ENCODE measurements around the gene ESAM. TPM values are rescaled to one million over a fixed set of nuclear protein-coding genes. Genes with fewer than 3 reads are reported as not detected.

Gene ESAM
- polyA plus RNA-seq, 2 donors, result 16.8 to 34.1 TPM

DNA sequence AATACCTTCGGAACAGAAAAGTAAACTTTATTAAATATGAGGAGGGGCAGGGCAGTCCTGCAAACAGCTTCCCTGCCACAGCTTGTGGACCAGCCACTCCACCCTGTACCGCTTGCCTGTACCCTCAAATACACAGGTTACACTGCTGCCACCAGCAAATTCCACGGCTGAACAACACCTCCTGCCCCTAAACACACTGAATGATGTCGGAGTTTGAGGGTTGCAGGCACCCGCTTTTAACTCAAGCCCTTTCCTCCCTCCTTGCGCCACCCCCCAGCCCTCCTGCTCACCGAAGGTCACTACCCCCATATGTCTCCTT, 14.0 kb downstream of the ESAM start:
- H3K4me3 ChIP-seq (ENCODE audit: low read depth in 1 of 2, low read length in 2 of 2), result peak overlapping the region; percentile 12 to 37
- 68 to 72% methylated on average over 7 of the region's 7 CpGs for WGBS, 2 donors
- H3K36me3 ChIP-seq (ENCODE audit: control insufficient read depth in 2 of 2, insufficient read depth in 2 of 2, low read length in 1 of 2), result no peaks in the 10 kb centered on the region
- no peaks in the 10 kb centered on the region for H3K9me3 ChIP-seq (ENCODE audit: control insufficient read depth in 2 of 2, insufficient read depth in 1 of 2, low read depth in 1 of 2, low read length in 1 of 2)
- H3K27ac ChIP-seq (ENCODE audit: low read depth in 2 of 2, low read length in 1 of 2), result peak overlapping the region; percentile 73 to 74
- peaks cover 4 to 11% of the 10 kb centered on the region in 2 donors for H3K4me1 ChIP-seq (ENCODE audit: control insufficient read depth in 2 of 2, insufficient read depth in 2 of 2, low read length in 1 of 2)
- H3K27me3 ChIP-seq (ENCODE audit: control insufficient read depth in 1 of 2, insufficient read depth in 2 of 2, low read length in 2 of 2), result no peaks in the 10 kb centered on the region

GRCh38 chr11:124747406-124748099, 14.5 kb downstream of the ESAM start:
- Histone ChIP-seq H3K9me3 (ENCODE audit: control insufficient read depth in 2 of 2, insufficient read depth in 1 of 2, low read depth in 1 of 2, low read length in 1 of 2) (no peaks in the 10 kb centered on the region), H3K27me3 (ENCODE audit: control insufficient read depth in 1 of 2, insufficient read depth in 2 of 2, low read length in 2 of 2) (no peaks in the 10 kb centered on the region), H3K27ac (ENCODE audit: low read depth in 2 of 2, low read length in 1 of 2) (peak overlapping the region; percentile 73 to 74), H3K36me3 (ENCODE audit: control insufficient read depth in 2 of 2, insufficient read depth in 2 of 2, low read length in 1 of 2) (no peaks in the 10 kb centered on the region), H3K4me1 (ENCODE audit: control insufficient read depth in 2 of 2, insufficient read depth in 2 of 2, low read length in 1 of 2) (peaks cover 4 to 9% of the 10 kb centered on the region in 2 donors), H3K4me3 (ENCODE audit: low read depth in 1 of 2, low read length in 2 of 2) (peak overlapping the region; percentile 3 to 53)
- 66 to 68% methylated on average over 14 of the region's 14 CpGs for WGBS, 2 donors

- H3K9me3 ChIP-seq (ENCODE audit: control insufficient read depth in 2 of 2, insufficient read depth in 1 of 2, low read depth in 1 of 2, low read length in 1 of 2), result no peaks in the 10 kb centered on the region
- H3K27me3 ChIP-seq (ENCODE audit: control insufficient read depth in 1 of 2, insufficient read depth in 2 of 2, low read length in 2 of 2), result peaks cover 0 to 3% of the 10 kb centered on the region in 2 donors
- H3K27ac ChIP-seq (ENCODE audit: low read depth in 2 of 2, low read length in 1 of 2), result peak overlapping the region; percentile 65 to 83
- H3K4me3 ChIP-seq (ENCODE audit: low read depth in 1 of 2, low read length in 2 of 2), result peak overlapping the region; percentile 53 to 67
- peaks cover 4 to 6% of the 10 kb centered on the region in 2 donors for H3K4me1 ChIP-seq (ENCODE audit: control insufficient read depth in 2 of 2, insufficient read depth in 2 of 2, low read length in 1 of 2)
- WGBS, 2 donors, result 2 to 4% methylated on average over 34 to 37 of the region's 37 CpGs
- no peaks in the 10 kb centered on the region for H3K36me3 ChIP-seq (ENCODE audit: control insufficient read depth in 2 of 2, insufficient read depth in 2 of 2, low read length in 1 of 2)
Measured at GRCh38 chr11:124746621-124747243, 15.4 kb downstream of the ESAM start.

DNA sequence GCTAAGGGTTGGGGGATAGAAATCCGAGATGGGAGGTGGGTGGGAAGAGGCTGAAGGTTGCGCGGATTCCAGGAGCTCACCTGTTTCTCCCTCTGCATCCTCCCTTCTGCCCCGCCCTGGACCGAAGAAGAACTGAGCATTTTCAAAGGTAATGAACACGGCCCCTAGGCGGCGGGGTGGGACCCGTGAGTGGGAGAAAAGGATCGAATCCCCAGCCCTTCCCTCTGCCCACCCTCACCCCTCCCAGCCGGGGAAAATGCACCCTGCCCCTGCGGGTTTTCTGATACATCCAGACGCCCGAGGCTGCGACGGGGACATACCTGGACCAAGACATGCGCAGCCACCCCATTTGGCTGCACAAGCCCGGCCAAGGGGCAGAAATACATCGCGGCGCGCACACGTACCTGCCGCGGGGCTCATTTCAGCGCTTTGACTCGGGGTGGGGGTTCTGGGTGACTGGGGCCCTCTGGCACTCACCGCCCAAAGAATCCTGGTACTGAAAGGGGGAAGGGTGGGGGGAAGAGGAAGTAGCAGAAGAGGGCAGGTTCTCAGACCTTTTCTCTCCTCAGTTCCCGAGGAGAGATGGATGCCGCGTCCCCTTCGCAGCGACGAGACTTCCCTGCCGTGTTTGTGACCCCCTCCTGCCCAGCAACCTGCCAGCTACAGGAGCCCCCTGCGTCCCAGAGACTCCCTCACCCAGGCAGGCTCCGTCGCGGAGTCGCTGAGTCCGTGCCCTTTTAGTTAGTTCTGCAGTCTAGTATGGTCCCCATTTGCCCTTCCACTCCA, 16.1 kb downstream of the ESAM start:
- no peaks in the 10 kb centered on the region for H3K36me3 ChIP-seq (ENCODE audit: control insufficient read depth in 2 of 2, insufficient read depth in 2 of 2, low read length in 1 of 2)
- peak overlapping the region; percentile 65 to 83 for H3K27ac ChIP-seq (ENCODE audit: low read depth in 2 of 2, low read length in 1 of 2)
- no peaks in the 10 kb centered on the region for H3K9me3 ChIP-seq (ENCODE audit: control insufficient read depth in 2 of 2, insufficient read depth in 1 of 2, low read depth in 1 of 2, low read length in 1 of 2)
- peaks cover 0 to 3% of the 10 kb centered on the region in 2 donors for H3K27me3 ChIP-seq (ENCODE audit: control insufficient read depth in 1 of 2, insufficient read depth in 2 of 2, low read length in 2 of 2)
- peaks cover 4 to 6% of the 10 kb centered on the region in 2 donors for H3K4me1 ChIP-seq (ENCODE audit: control insufficient read depth in 2 of 2, insufficient read depth in 2 of 2, low read length in 1 of 2)
- peak overlapping the region; percentile 53 to 67 for H3K4me3 ChIP-seq (ENCODE audit: low read depth in 1 of 2, low read length in 2 of 2)
- WGBS, 2 donors, result 8 to 10% methylated on average over 34 to 41 of the region's 41 CpGs

GRCh38 chr11:124745270-124745834, 16.7 kb downstream of the ESAM start:
- no peaks in the 10 kb centered on the region for H3K36me3 ChIP-seq (ENCODE audit: control insufficient read depth in 2 of 2, insufficient read depth in 2 of 2, low read length in 1 of 2)
- 33 to 43% methylated on average over 37 to 44 of the region's 44 CpGs for WGBS, 2 donors
- H3K4me1 ChIP-seq (ENCODE audit: control insufficient read depth in 2 of 2, insufficient read depth in 2 of 2, low read length in 1 of 2), result peaks cover 4 to 8% of the 10 kb centered on the region in 2 donors
- H3K27me3 ChIP-seq (ENCODE audit: control insufficient read depth in 1 of 2, insufficient read depth in 2 of 2, low read length in 2 of 2), result peaks cover 0 to 3% of the 10 kb centered on the region in 2 donors
- H3K4me3 ChIP-seq (ENCODE audit: low read depth in 1 of 2, low read length in 2 of 2), result peak overlapping the region; percentile 10 to 53
- H3K27ac ChIP-seq (ENCODE audit: low read depth in 2 of 2, low read length in 1 of 2), result no peak overlapping the region
- no peaks in the 10 kb centered on the region for H3K9me3 ChIP-seq (ENCODE audit: control insufficient read depth in 2 of 2, insufficient read depth in 1 of 2, low read depth in 1 of 2, low read length in 1 of 2)

GRCh38 chr11:124743050-124743449, 19.0 kb downstream of the ESAM start:
- Histone ChIP-seq H3K9me3 (ENCODE audit: control insufficient read depth in 2 of 2, insufficient read depth in 1 of 2, low read depth in 1 of 2, low read length in 1 of 2) (no peaks in the 10 kb centered on the region), H3K27ac (ENCODE audit: low read depth in 2 of 2, low read length in 1 of 2) (no peak overlapping the region), H3K4me1 (ENCODE audit: control insufficient read depth in 2 of 2, insufficient read depth in 2 of 2, low read length in 1 of 2) (peaks cover 4 to 11% of the 10 kb centered on the region in 2 donors), H3K27me3 (ENCODE audit: control insufficient read depth in 1 of 2, insufficient read depth in 2 of 2, low read length in 2 of 2) (peaks cover 0 to 3% of the 10 kb centered on the region in 2 donors), H3K4me3 (ENCODE audit: low read depth in 1 of 2, low read length in 2 of 2) (no peak overlapping the region), H3K36me3 (ENCODE audit: control insufficient read depth in 2 of 2, insufficient read depth in 2 of 2, low read length in 1 of 2) (no peaks in the 10 kb centered on the region)
- 82 to 84% methylated on average over 6 of the region's 6 CpGs for WGBS, 2 donors

GRCh38 chr11:124742555-124742954, 19.5 kb downstream of the ESAM start:
- 83 to 84% methylated on average over 2 of the region's 2 CpGs for WGBS, 2 donors
- Histone ChIP-seq H3K4me1 (ENCODE audit: control insufficient read depth in 2 of 2, insufficient read depth in 2 of 2, low read length in 1 of 2) (peaks cover 4 to 11% of the 10 kb centered on the region in 2 donors), H3K27ac (ENCODE audit: low read depth in 2 of 2, low read length in 1 of 2) (no peak overlapping the region), H3K36me3 (ENCODE audit: control insufficient read depth in 2 of 2, insufficient read depth in 2 of 2, low read length in 1 of 2) (no peaks in the 10 kb centered on the region), H3K4me3 (ENCODE audit: low read depth in 1 of 2, low read length in 2 of 2) (no peak overlapping the region), H3K27me3 (ENCODE audit: control insufficient read depth in 1 of 2, insufficient read depth in 2 of 2, low read length in 2 of 2) (peaks cover 0 to 3% of the 10 kb centered on the region in 2 donors), H3K9me3 (ENCODE audit: control insufficient read depth in 2 of 2, insufficient read depth in 1 of 2, low read depth in 1 of 2, low read length in 1 of 2) (no peaks in the 10 kb centered on the region)

GRCh38 chr11:124740277-124740882, 21.7 kb downstream of the ESAM start:
- WGBS, 2 donors, result 2 to 3% methylated on average over 36 to 37 of the region's 37 CpGs
- Histone ChIP-seq H3K27ac (ENCODE audit: low read depth in 2 of 2, low read length in 1 of 2) (no peak overlapping the region), H3K36me3 (ENCODE audit: control insufficient read depth in 2 of 2, insufficient read depth in 2 of 2, low read length in 1 of 2) (no peaks in the 10 kb centered on the region), H3K9me3 (ENCODE audit: control insufficient read depth in 2 of 2, insufficient read depth in 1 of 2, low read depth in 1 of 2, low read length in 1 of 2) (no peaks in the 10 kb centered on the region), H3K4me1 (ENCODE audit: control insufficient read depth in 2 of 2, insufficient read depth in 2 of 2, low read length in 1 of 2) (peaks cover 1 to 8% of the 10 kb centered on the region in 2 donors), H3K27me3 (ENCODE audit: control insufficient read depth in 1 of 2, insufficient read depth in 2 of 2, low read length in 2 of 2) (peaks cover 0 to 3% of the 10 kb centered on the region in 2 donors), H3K4me3 (ENCODE audit: low read depth in 1 of 2, low read length in 2 of 2) (peak overlapping the region; percentile 35 to 54)

All from esophagus (tissue), 2 donors.